GM23248 (cell line): Measurements from ENCODE around the gene NAA10.

Experiments
- EZH2 ChIP-seq: fragments of 200-600 bp; sonication (generic); IDR thresholded peaks from 2 replicates; pipeline ENCODE4 v1.6.1; 2018; ENCODE audit warnings: antibody characterized with exemption, mild to moderate bottlenecking; ENCODE audit not compliant: insufficient read depth, poor library complexity, severe bottlenecking
- EZH2phosphoT487 ChIP-seq: fragments of 200-600 bp; sonication (generic); IDR thresholded peaks from 2 replicates; pipeline ENCODE4 v1.6.1; 2018; ENCODE audit warnings: antibody characterized with exemption, moderate library complexity, mild to moderate bottlenecking, low read depth; ENCODE audit not compliant: insufficient read depth

DNA sequence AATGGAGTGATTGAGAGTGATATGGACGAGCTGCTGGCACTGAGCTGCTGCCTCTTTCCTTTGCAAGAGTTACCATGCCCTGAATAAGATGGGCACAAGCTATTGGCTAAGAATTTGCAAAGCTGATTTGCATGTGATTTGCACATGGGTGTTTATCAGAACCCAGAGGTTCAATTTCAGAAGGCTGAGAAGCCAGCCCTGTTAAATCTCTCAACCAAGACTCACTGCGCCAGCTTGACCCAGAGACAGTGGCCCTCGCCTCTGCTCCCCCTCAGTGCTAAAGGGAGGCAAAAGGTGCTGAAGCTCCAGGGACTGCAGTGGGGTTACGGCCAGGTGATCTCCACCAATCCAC, 9.5 kb downstream of the NAA10 start:
- TF ChIP-seq EZH2, result no peak
- no peak for TF ChIP-seq EZH2phosphoT487
